IPS DF 4.7 (cell line): ENCODE results near the gene FOSL2.

ENCODE experiments used
- DNase-seq: peaks from one replicate; pipeline ENCODE4 v3.0.0-alpha.2; 2013; ENCODE audit warnings: low spot score; ENCODE audit errors: extremely low read depth

FOSL2 gene

GRCh38 chr2:28411166-28411755 lies 18.6 kb downstream of the FOSL2 start:
- DNase-seq, result no peak

GRCh38 chr2:28411956-28412609 lies 19.4 kb downstream of the FOSL2 start:
- no peak for DNase-seq

GRCh38 chr2:28412625-28413151 lies 20.0 kb downstream of the FOSL2 start:
- DNase-seq, result no peak

- DNase-seq, result no peak
Measured at GRCh38 chr2:28413152-28413898, 20.7 kb downstream of the FOSL2 start.

GRCh38 chr2:28413899-28414295 lies 21.2 kb downstream of the FOSL2 start:
- no peak for DNase-seq

- no peak for DNase-seq
Measured at GRCh38 chr2:28414583-28414982, 21.9 kb downstream of the FOSL2 start.

- no peak for DNase-seq
Measured at GRCh38 chr2:28415010-28415409, 22.4 kb downstream of the FOSL2 start.

GRCh38 chr2:28415715-28416114 lies 23.1 kb downstream of the FOSL2 start:
- DNase-seq, result no peak

- no peak for DNase-seq
Measured at GRCh38 chr2:28419003-28419402, 26.3 kb downstream of the FOSL2 start.

GRCh38 chr2:28419443-28420270 lies 27.0 kb downstream of the FOSL2 start:
- no peak for DNase-seq

- no peak for DNase-seq
Measured at GRCh38 chr2:28420722-28421121, 28.1 kb downstream of the FOSL2 start.

GRCh38 chr2:28422908-28423741 lies 30.5 kb downstream of the FOSL2 start:
- DNase-seq, result no peak

GRCh38 chr2:28423856-28424605 lies 31.4 kb downstream of the FOSL2 start:
- DNase-seq, result no peak

GRCh38 chr2:28424799-28425463 lies 32.3 kb downstream of the FOSL2 start:
- no peak for DNase-seq

- no peak for DNase-seq
Measured at GRCh38 chr2:28425464-28425835, 32.8 kb downstream of the FOSL2 start.

GRCh38 chr2:28427741-28428415 lies 35.2 kb downstream of the FOSL2 start:
- DNase-seq, result no peak

GRCh38 chr2:28428486-28428885 lies 35.8 kb downstream of the FOSL2 start:
- DNase-seq, result no peak

GRCh38 chr2:28429636-28430376 lies 37.1 kb downstream of the FOSL2 start:
- no peak for DNase-seq
